Vagina (tissue), 2 donors: ENCODE results near the gene TSEN2. TPM values are rescaled to one million over a fixed set of nuclear protein-coding genes. Genes with fewer than 3 reads are reported as not detected.

ENCODE experiments used
- DNase-seq, 2 donors: peaks; one replicate each; pipeline ENCODE4 v3.0.0-alpha.2; 2017; ENCODE audit errors: extremely low spot score in 2 of 2
- H3K27ac ChIP-seq: fragments of 200-600 bp; sonication (generic); one replicate; pipeline ENCODE4 v1.5.1; 2019
- H3K27me3 ChIP-seq: fragments of 200-600 bp; sonication (generic); one replicate; pipeline ENCODE4 v1.5.1; 2019
- H3K36me3 ChIP-seq, 2 donors: fragments of 200-600 bp; sonication (generic); one replicate each; pipeline ENCODE4 v1.5.1; 2017 to 2019
- H3K4me1 ChIP-seq: fragments of 200-600 bp; sonication (generic); one replicate; pipeline ENCODE4 v1.5.1; 2019
- H3K4me3 ChIP-seq, 2 donors: fragments of 200-600 bp; sonication (generic); 1 replicate in 1 of 2; 2 replicates in 1 of 2; pipeline ENCODE4 v1.5.1; 2016 to 2019
- H3K9me3 ChIP-seq: fragments of 200-600 bp; sonication (generic); one replicate; pipeline ENCODE4 v1.5.1; 2019
- CTCF ChIP-seq, 3 experiments: fragments of 450-650 bp in 2 of 3; fragments of 200-600 bp in 1 of 3; sonication (generic) in 1 of 3; IDR thresholded peaks; one replicate each; pipeline ENCODE4 v1.5.1; 2017 to 2019; ENCODE audit warnings: antibody characterized with exemption in 3 of 3, mild to moderate bottlenecking in 2 of 3, moderate library complexity in 2 of 3
- POLR2A ChIP-seq, 2 donors: fragments of 450-650 bp; IDR thresholded peaks; one replicate each; pipeline ENCODE4 v1.6.1; 2017; ENCODE audit warnings: antibody characterized with exemption in 2 of 2, mild to moderate bottlenecking in 2 of 2, moderate library complexity in 2 of 2
- POLR2AphosphoS5 ChIP-seq, 2 donors: sonication (generic); formaldehyde crosslinking; IDR thresholded peaks; one replicate each; pipeline ENCODE4 v1.9.0; 2017; ENCODE audit warnings: antibody characterized with exemption in 2 of 2, mild to moderate bottlenecking in 2 of 2, low read depth in 1 of 2; ENCODE audit not compliant: insufficient read depth in 1 of 2
- intact Hi-C: fragments of 100-400 bp; cut with DNase I; formaldehyde crosslinking; loops from one replicate; pipeline ENCODE4 v1.15.1; 2023
- total RNA-seq: library from RNA; depleted of rRNA; stranded (reverse); fragments of >200 nt; gene quantifications from one replicate; pipeline ENCODE4 v1.2.3, GENCODE V29; 2016

TSEN2 gene
- total RNA-seq, 1 donor from 2014 or later = 16.0 TPM

GRCh38 chr3:12438318-12438717, 46.0 kb upstream of the TSEN2 start:
- no peak for TF ChIP-seq POLR2AphosphoS5 (IDR thresholded peaks at IDR 0.05; ENCODE audit: insufficient read depth in 1 of 2, low read depth in 1 of 2)
- TF ChIP-seq CTCF (IDR thresholded peaks at IDR 0.05) = no peak
- no peak for TF ChIP-seq POLR2A (IDR thresholded peaks at IDR 0.05)
- no peak for DNase-seq
- Histone ChIP-seq H3K4me3 (no peak overlapping the region), H3K27me3 (no peaks in the 10 kb centered on the region), H3K36me3 (no peaks in the 10 kb centered on the region), H3K9me3 (no peaks in the 10 kb centered on the region), H3K27ac (no peak overlapping the region), H3K4me1 (peaks cover 34% of the 10 kb centered on the region)
- intact Hi-C loops = no loop called here

- Histone ChIP-seq H3K27me3 (no peaks in the 10 kb centered on the region), H3K27ac (no peak overlapping the region), H3K4me3 (no peak overlapping the region), H3K9me3 (no peaks in the 10 kb centered on the region), H3K36me3 (no peaks in the 10 kb centered on the region), H3K4me1 (peaks cover 34% of the 10 kb centered on the region)
- no peak for DNase-seq
- no peak for TF ChIP-seq POLR2AphosphoS5 (IDR thresholded peaks at IDR 0.05; ENCODE audit: insufficient read depth in 1 of 2, low read depth in 1 of 2)
- no peak for TF ChIP-seq CTCF (IDR thresholded peaks at IDR 0.05)
- no peak for TF ChIP-seq POLR2A (IDR thresholded peaks at IDR 0.05)
- intact Hi-C loops = no loop called here
Observed at GRCh38 chr3:12439161-12439940, 44.9 kb upstream of the TSEN2 start.

GRCh38 chr3:12440927-12441714, 43.2 kb upstream of the TSEN2 start:
- no peak for DNase-seq
- Histone ChIP-seq H3K4me3 (no peak overlapping the region), H3K27me3 (no peaks in the 10 kb centered on the region), H3K36me3 (no peaks in the 10 kb centered on the region), H3K27ac (peak overlapping the region; percentile 40), H3K4me1 (peaks cover 28% of the 10 kb centered on the region), H3K9me3 (no peaks in the 10 kb centered on the region)
- intact Hi-C loops = no loop called here
- TF ChIP-seq CTCF (IDR thresholded peaks at IDR 0.05) (no peak), POLR2A (IDR thresholded peaks at IDR 0.05) (no peak), POLR2AphosphoS5 (IDR thresholded peaks at IDR 0.05; ENCODE audit: insufficient read depth in 1 of 2, low read depth in 1 of 2) (peak in 1 of 2 donors; percentile 57)

GRCh38 chr3:12442654-12443501, 41.4 kb upstream of the TSEN2 start:
- H3K27ac ChIP-seq = no peak overlapping the region
- no peaks in the 10 kb centered on the region for H3K27me3 ChIP-seq
- no peak for DNase-seq
- intact Hi-C loops = no loop called here
- H3K9me3 ChIP-seq = no peaks in the 10 kb centered on the region
- no peaks in the 10 kb centered on the region for H3K36me3 ChIP-seq
- H3K4me1 ChIP-seq = peaks cover 20% of the 10 kb centered on the region
- H3K4me3 ChIP-seq = no peak overlapping the region
- no peak for TF ChIP-seq POLR2AphosphoS5 (IDR thresholded peaks at IDR 0.05; ENCODE audit: insufficient read depth in 1 of 2, low read depth in 1 of 2)
- TF ChIP-seq POLR2A (IDR thresholded peaks at IDR 0.05) = no peak
- TF ChIP-seq CTCF (IDR thresholded peaks at IDR 0.05) = no peak
